HepG2 (cell line): Measurements from ENCODE around the gene SOX12. TPM values are rescaled to one million over a fixed set of nuclear protein-coding genes. Genes with fewer than 3 reads are reported as not detected.

Experiments used
- FOXA1 ChIP-seq, 2 experiments: fragments of 450-650 bp in 1 of 2; sonication (generic) in 1 of 2; formaldehyde crosslinking in 1 of 2; IDR thresholded peaks; 2 replicates each; pipeline versions ENCODE4 v1.4.0 to v1.6.1; 2016 to 2020; ENCODE audit warnings: missing genetic modification reagents in 1 of 2
- HNRNPLL ChIP-seq: fragments of 200-400 bp; formaldehyde crosslinking; IDR thresholded peaks from 2 replicates; pipeline ENCODE4 v1.6.1; 2017; ENCODE audit warnings: mild to moderate bottlenecking, low read depth, low read length; ENCODE audit not compliant: poor library complexity, severe bottlenecking
- NCOR1 ChIP-seq: fragments of 200-600 bp; sonication (generic); IDR thresholded peaks from 2 replicates; pipeline ENCODE4 v1.7.0; 2017; ENCODE audit warnings: antibody characterized with exemption, low read length, borderline replicate concordance
- ONECUT2 ChIP-seq: sonication (generic); formaldehyde crosslinking; IDR thresholded peaks from 2 replicates; pipeline ENCODE4 v1.4.0; 2020; ENCODE audit warnings: missing genetic modification reagents
- PCBP2 ChIP-seq: fragments of 200-400 bp; formaldehyde crosslinking; optimal IDR thresholded peaks from 2 replicates; pipeline ENCODE3; 2018; ENCODE audit warnings: low read length, low read depth; ENCODE audit not compliant: poor library complexity, severe bottlenecking
- PHF8 ChIP-seq: sonication (generic); formaldehyde crosslinking; IDR thresholded peaks from 2 replicates; pipeline ENCODE4 v1.5.0; 2020; ENCODE audit warnings: missing genetic modification reagents
- POGZ ChIP-seq: sonication (generic); formaldehyde crosslinking; IDR thresholded peaks from 2 replicates; pipeline ENCODE4 v1.4.0; 2020; ENCODE audit warnings: mild to moderate bottlenecking, missing genetic modification reagents
- RBM22 ChIP-seq: fragments of 200-400 bp; formaldehyde crosslinking; optimal IDR thresholded peaks from 2 replicates; pipeline ENCODE3; 2017; ENCODE audit warnings: mild to moderate bottlenecking, low read length, moderate library complexity
- SAFB2 ChIP-seq: sonication (generic); formaldehyde crosslinking; IDR thresholded peaks from 2 replicates; pipeline ENCODE4 v1.5.1; 2020; ENCODE audit warnings: missing genetic modification reagents, low read depth, mild to moderate bottlenecking, borderline replicate concordance
- SUZ12 ChIP-seq: fragments of 150-350 bp; IDR thresholded peaks from 2 replicates; pipeline ENCODE4 v1.6.1; 2014; ENCODE audit warnings: low read depth, low read length
- TEAD3 ChIP-seq: optimal IDR thresholded peaks from 2 replicates; pipeline ENCODE3; 2016; ENCODE audit warnings: borderline replicate concordance
- XRCC5 ChIP-seq: fragments of 200-400 bp; formaldehyde crosslinking; optimal IDR thresholded peaks from 2 replicates; pipeline ENCODE3; 2017; ENCODE audit warnings: mild to moderate bottlenecking, low read length
- ZC3H4 ChIP-seq: sonication (generic); formaldehyde crosslinking; IDR thresholded peaks from 2 replicates; pipeline ENCODE4 v1.4.0; 2020; ENCODE audit warnings: missing genetic modification reagents, borderline replicate concordance
- ZFP62 ChIP-seq: sonication (generic); formaldehyde crosslinking; IDR thresholded peaks from 2 replicates; pipeline ENCODE4 v1.4.0; 2020; ENCODE audit warnings: missing genetic modification reagents
- ZNF614 ChIP-seq: IDR thresholded peaks from 2 replicates; pipeline ENCODE4 v1.6.1; 2018; ENCODE audit warnings: missing biosample characterization, missing genetic modification reagents, inconsistent platforms, borderline replicate concordance
- ZNF644 ChIP-seq: IDR thresholded peaks from 2 replicates; pipeline ENCODE4 v1.6.1; 2016; ENCODE audit warnings: low read depth
- ZNF839 ChIP-seq: sonication (generic); formaldehyde crosslinking; IDR thresholded peaks from 2 replicates; pipeline ENCODE4 v1.4.0; 2020; ENCODE audit warnings: missing genetic modification reagents, mild to moderate bottlenecking, borderline replicate concordance
- polyA plus RNA-seq, 8 experiments: library from polyadenylated mRNA; depleted of rRNA in 3 of 8; stranded (reverse) in 7 of 8; unstranded in 1 of 8; fragments of >200 nt; fragmentation: Illumina TruSeq in 4 of 8; extraction: Trizol in 4 of 8; gene quantifications; 2 replicates each; pipeline versions ENCODE4 v1.2.1 to v1.2.3, GENCODE V29; 2011 to 2016; ENCODE audit warnings: low read depth in 4 of 8, missing spikeins in 1 of 8, mixed read lengths in 1 of 8; ENCODE audit not compliant: insufficient read depth in 1 of 8
- total RNA-seq, 5 experiments: library from RNA; depleted of rRNA; stranded (reverse); fragments of >200 nt; fragmentation: Illumina TruSeq; extraction: Trizol; gene quantifications; 2 replicates each; pipeline ENCODE4 v1.2.3, GENCODE V29; 2016; ENCODE audit warnings: low read depth in 1 of 5
- TF ChIP-seq, protein P1 (sequence below): sonication (generic); formaldehyde crosslinking; IDR thresholded peaks from 2 replicates; pipeline ENCODE4 v1.5.1; 2020; ENCODE audit warnings: mild to moderate bottlenecking, missing genetic modification reagents, moderate library complexity
- TF ChIP-seq, protein P2 (sequence below): IDR thresholded peaks from 2 replicates; pipeline ENCODE4 v1.6.1; 2016; ENCODE audit warnings: missing genetic modification reagents, missing compliant biosample characterization
- TF ChIP-seq, protein P3 (sequence below): IDR thresholded peaks from 2 replicates; pipeline ENCODE4 v1.6.1; 2016; ENCODE audit warnings: missing compliant biosample characterization, missing genetic modification reagents, borderline replicate concordance
- TF ChIP-seq, protein P4 (sequence below): sonication (generic); formaldehyde crosslinking; IDR thresholded peaks from 2 replicates; pipeline ENCODE4 v1.9.0; 2022; ENCODE audit warnings: missing genetic modification reagents, mild to moderate bottlenecking, borderline replicate concordance
- TF ChIP-seq, protein P5 (sequence below): sonication (generic); formaldehyde crosslinking; IDR thresholded peaks from 2 replicates; pipeline ENCODE4 v1.5.0; 2020; ENCODE audit warnings: mild to moderate bottlenecking, missing genetic modification reagents

Gene SOX12
- total and polyA plus RNA-seq, 2 of the 13 experiments (the other 11 are each of a cell fraction or from before 2014, with no cell fraction given) = 10.0 to 18.7 TPM

DNA sequence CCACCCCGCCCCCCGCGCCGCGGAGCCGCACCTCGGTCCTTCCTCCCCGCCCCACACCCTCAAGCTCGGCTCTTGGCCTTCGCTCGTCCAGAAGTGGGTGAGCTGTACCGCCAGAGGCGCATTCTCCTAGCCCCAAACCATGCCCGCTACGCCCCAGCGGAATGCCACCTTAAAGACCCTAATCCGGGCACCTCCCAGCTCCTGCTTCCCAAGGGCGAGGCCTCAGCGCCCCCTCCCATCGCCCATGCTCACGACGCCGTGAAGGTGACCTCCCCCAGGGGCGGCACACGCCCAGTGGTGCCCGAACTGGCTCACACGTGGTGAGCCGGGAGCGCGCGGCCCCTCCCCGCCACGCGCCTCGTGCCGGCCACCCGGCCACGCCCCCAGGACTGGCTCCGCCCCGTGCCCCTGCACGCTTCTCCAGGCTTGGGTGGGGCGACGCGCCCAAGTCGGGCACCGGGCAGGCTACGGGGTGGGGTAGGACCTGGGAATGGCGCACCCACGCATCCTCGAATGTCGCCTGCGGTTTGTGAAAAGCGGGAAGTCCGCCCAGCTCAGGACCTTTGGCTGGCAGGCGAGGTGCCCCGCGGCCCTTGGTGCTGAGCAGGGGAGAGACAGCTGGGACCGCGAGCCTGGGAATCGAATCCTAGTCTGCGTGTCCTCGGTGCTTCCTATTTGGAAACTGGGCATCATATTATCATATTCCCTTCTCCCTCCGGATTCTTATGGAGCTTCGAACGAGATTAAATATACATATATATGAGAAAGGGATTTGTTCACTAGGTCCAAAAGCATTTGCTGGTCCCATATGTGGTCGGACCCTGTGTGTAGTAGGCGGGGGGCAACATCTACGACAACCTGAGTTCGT, 941 bp upstream of the SOX12 start (continued):
- TF ChIP-seq, protein P1, sequence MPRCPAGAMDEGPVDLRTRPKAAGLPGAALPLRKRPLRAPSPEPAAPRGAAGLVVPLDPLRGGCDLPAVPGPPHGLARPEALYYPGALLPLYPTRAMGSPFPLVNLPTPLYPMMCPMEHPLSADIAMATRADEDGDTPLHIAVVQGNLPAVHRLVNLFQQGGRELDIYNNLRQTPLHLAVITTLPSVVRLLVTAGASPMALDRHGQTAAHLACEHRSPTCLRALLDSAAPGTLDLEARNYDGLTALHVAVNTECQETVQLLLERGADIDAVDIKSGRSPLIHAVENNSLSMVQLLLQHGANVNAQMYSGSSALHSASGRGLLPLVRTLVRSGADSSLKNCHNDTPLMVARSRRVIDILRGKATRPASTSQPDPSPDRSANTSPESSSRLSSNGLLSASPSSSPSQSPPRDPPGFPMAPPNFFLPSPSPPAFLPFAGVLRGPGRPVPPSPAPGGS (CRISPR knock-in tag) = peak; percentile 95
- TF ChIP-seq ZNF644 (CRISPR knock-in tag) (peak; percentile 54), ZNF614 (CRISPR knock-in tag) (peak; percentile 97; the same call in 1 of the 2 replicates), RBM22 (peak; percentile 53), HNRNPLL (peak; percentile 85), ZC3H4 (CRISPR knock-in tag) (peak; percentile 89; the same call in 1 of the 2 replicates), XRCC5 (peak; percentile 95), PHF8 (CRISPR knock-in tag) (peak; percentile 92), SAFB2 (peak; percentile 93; the same call in 1 of the 2 replicates), PCBP2 (no peak), ZNF839 (CRISPR knock-in tag) (peak; percentile 95), NCOR1 (0 out of 2 replicates have a peak, but pooled peaks have one; percentile 23), ONECUT2 (CRISPR knock-in tag) (0 out of 2 replicates have a peak, but pooled peaks have one; percentile 61), SUZ12 (no peak), POGZ (CRISPR knock-in tag) (peak; percentile 77; the same call in 1 of the 2 replicates), TEAD3 (CRISPR knock-in tag) (peak; percentile 87), ZFP62 (CRISPR knock-in tag) (0 out of 2 replicates have a peak, but pooled peaks have one; percentile 55), FOXA1 (IDR thresholded peaks at IDR 0.05) (no peak), FOXA1 (CRISPR knock-in tag; IDR thresholded peaks at IDR 0.05) (peak; percentile 66)
- TF ChIP-seq, protein P2, sequence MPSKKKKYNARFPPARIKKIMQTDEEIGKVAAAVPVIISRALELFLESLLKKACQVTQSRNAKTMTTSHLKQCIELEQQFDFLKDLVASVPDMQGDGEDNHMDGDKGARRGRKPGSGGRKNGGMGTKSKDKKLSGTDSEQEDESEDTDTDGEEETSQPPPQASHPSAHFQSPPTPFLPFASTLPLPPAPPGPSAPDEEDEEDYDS (CRISPR knock-in tag) = no peak; the same call in 1 of the 2 replicates
- TF ChIP-seq, protein P3, sequence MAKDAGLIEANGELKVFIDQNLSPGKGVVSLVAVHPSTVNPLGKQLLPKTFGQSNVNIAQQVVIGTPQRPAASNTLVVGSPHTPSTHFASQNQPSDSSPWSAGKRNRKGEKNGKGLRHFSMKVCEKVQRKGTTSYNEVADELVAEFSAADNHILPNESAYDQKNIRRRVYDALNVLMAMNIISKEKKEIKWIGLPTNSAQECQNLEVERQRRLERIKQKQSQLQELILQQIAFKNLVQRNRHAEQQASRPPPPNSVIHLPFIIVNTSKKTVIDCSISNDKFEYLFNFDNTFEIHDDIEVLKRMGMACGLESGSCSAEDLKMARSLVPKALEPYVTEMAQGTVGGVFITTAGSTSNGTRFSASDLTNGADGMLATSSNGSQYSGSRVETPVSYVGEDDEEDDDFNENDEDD = peak; percentile 98
- TF ChIP-seq, protein P4, sequence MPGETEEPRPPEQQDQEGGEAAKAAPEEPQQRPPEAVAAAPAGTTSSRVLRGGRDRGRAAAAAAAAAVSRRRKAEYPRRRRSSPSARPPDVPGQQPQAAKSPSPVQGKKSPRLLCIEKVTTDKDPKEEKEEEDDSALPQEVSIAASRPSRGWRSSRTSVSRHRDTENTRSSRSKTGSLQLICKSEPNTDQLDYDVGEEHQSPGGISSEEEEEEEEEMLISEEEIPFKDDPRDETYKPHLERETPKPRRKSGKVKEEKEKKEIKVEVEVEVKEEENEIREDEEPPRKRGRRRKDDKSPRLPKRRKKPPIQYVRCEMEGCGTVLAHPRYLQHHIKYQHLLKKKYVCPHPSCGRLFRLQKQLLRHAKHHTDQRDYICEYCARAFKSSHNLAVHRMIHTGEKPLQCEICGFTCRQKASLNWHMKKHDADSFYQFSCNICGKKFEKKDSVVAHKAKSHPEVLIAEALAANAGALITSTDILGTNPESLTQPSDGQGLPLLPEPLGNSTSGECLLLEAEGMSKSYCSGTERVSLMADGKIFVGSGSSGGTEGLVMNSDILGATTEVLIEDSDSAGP = peak; percentile 98
- TF ChIP-seq, protein P5, sequence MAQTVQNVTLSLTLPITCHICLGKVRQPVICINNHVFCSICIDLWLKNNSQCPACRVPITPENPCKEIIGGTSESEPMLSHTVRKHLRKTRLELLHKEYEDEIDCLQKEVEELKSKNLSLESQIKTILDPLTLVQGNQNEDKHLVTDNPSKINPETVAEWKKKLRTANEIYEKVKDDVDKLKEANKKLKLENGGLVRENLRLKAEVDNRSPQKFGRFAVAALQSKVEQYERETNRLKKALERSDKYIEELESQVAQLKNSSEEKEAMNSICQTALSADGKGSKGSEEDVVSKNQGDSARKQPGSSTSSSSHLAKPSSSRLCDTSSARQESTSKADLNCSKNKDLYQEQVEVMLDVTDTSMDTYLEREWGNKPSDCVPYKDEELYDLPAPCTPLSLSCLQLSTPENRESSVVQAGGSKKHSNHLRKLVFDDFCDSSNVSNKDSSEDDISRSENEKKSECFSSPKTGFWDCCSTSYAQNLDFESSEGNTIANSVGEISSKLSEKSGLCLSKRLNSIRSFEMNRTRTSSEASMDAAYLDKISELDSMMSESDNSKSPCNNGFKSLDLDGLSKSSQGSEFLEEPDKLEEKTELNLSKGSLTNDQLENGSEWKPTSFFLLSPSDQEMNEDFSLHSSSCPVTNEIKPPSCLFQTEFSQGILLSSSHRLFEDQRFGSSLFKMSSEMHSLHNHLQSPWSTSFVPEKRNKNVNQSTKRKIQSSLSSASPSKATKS (CRISPR knock-in tag) = no peak
